Endothelial cell (in vitro differentiated cells): Measurements from ENCODE around the gene ZCWPW2. TPM values are rescaled to one million over a fixed set of nuclear protein-coding genes. Genes with fewer than 3 reads are reported as not detected.

Experiments
- DNase-seq: peaks from one replicate; pipeline ENCODE4 v3.0.0; 2021; ENCODE audit warnings: low spot score
- H3K27ac Mint-ChIP-seq: one replicate; pipeline ENCODE4 v1.8.0; 2021; ENCODE audit warnings: mixed read lengths, inconsistent platforms; ENCODE audit not compliant: unreplicated experiment
- H3K27me3 Mint-ChIP-seq: one replicate; pipeline ENCODE4 v1.8.0; 2021; ENCODE audit warnings: mild to moderate bottlenecking, moderate library complexity, mixed read lengths, inconsistent platforms; ENCODE audit not compliant: unreplicated experiment
- H3K36me3 Mint-ChIP-seq: one replicate; pipeline ENCODE4 v1.8.0; 2021; ENCODE audit warnings: mild to moderate bottlenecking, low read depth, mixed read lengths, inconsistent platforms; ENCODE audit not compliant: unreplicated experiment
- H3K4me1 Mint-ChIP-seq: one replicate; pipeline ENCODE4 v1.8.0; 2021; ENCODE audit warnings: mild to moderate bottlenecking, mixed read lengths, inconsistent platforms; ENCODE audit not compliant: unreplicated experiment
- H3K4me3 Mint-ChIP-seq: one replicate; pipeline ENCODE4 v1.8.0; 2021; ENCODE audit warnings: mild to moderate bottlenecking, mixed read lengths, inconsistent platforms; ENCODE audit not compliant: unreplicated experiment
- H3K9me3 Mint-ChIP-seq: one replicate; pipeline ENCODE4 v1.8.0; 2021; ENCODE audit warnings: mixed read lengths, inconsistent platforms; ENCODE audit not compliant: unreplicated experiment
- total RNA-seq: library from RNA; stranded (reverse); fragmentation: NEBNext Ultra II Directional; extraction: Animal tissue kit (Norgen Biotek cat#: 25700); gene quantifications from one replicate; pipeline ENCODE4 v1.2.1, GENCODE V29; 2021; ENCODE audit not compliant: unreplicated experiment
- TF ChIP-seq, protein P1 (sequence below): fragments of 200-600 bp; sonication (generic); IDR thresholded peaks from one replicate; pipeline ENCODE4 v1.5.0; 2021; ENCODE audit warnings: antibody characterized with exemption; ENCODE audit not compliant: unreplicated experiment

Gene ZCWPW2
- total RNA-seq, 1 donor from 2014 or later, result 0.80 TPM

DNA sequence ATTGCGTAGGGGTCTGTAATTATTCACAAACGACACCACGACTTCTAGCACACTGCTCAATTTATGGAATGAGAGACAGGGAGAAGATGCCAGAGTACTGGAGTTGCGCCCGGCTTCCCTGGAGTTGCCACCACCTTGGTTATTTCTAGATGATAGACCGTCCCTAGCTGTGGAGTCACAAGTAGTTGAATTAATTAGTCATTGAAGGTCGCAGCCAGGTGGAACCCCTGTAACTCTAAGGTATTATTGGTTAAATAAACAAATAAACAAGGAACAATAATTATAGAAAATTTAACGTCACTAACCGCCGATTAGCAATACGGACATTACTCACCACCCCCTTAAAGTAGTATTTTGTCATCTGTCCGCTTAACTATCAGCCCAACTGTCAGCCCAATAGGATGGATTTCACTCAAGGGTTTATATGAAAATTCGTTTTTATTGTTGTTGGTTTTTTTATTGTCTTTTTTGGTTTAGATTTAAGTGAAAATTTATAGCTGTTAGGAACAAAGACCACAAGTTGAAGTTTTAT is 1.0 kb downstream of the ZCWPW2 start:
- Mint-ChIP-seq H3K4me1 (peaks cover 19% of the 10 kb centered on the region), H3K4me3 (peak overlapping the region; percentile 97), H3K9me3 (no peaks in the 10 kb centered on the region), H3K36me3 (peaks cover 8% of the 10 kb centered on the region), H3K27ac (peak overlapping the region; percentile 99), H3K27me3 (peaks cover 4% of the 10 kb centered on the region)
- TF ChIP-seq, protein P1, sequence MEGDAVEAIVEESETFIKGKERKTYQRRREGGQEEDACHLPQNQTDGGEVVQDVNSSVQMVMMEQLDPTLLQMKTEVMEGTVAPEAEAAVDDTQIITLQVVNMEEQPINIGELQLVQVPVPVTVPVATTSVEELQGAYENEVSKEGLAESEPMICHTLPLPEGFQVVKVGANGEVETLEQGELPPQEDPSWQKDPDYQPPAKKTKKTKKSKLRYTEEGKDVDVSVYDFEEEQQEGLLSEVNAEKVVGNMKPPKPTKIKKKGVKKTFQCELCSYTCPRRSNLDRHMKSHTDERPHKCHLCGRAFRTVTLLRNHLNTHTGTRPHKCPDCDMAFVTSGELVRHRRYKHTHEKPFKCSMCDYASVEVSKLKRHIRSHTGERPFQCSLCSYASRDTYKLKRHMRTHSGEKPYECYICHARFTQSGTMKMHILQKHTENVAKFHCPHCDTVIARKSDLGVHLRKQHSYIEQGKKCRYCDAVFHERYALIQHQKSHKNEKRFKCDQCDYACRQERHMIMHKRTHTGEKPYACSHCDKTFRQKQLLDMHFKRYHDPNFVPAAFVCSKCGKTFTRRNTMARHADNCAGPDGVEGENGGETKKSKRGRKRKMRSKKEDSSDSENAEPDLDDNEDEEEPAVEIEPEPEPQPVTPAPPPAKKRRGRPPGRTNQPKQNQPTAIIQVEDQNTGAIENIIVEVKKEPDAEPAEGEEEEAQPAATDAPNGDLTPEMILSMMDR, result no peak
- DNase-seq, result no peak

DNA sequence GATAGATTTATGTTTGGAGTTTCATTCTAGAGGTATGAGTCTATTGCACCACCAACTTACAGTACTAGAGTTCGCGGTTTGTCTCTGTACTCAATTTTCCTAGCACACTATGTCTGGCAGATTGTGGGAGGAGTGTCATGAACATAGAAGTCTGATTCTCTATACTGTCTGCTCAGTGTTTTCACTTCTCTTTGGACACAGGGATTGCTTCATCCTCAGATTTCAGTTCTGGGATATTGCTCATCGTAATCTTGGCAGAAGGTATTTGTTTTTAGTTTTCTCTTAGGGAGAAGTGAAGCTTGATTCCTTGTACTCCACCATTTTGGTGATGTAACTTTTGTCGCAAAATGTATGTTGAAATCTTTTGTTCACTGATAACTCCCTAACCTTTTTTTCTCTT is 27.9 kb downstream of the ZCWPW2 start:
- DNase-seq, result no peak
- H3K4me1 Mint-ChIP-seq, result no peaks in the 10 kb centered on the region
- TF ChIP-seq, protein P1, result no peak

DNA sequence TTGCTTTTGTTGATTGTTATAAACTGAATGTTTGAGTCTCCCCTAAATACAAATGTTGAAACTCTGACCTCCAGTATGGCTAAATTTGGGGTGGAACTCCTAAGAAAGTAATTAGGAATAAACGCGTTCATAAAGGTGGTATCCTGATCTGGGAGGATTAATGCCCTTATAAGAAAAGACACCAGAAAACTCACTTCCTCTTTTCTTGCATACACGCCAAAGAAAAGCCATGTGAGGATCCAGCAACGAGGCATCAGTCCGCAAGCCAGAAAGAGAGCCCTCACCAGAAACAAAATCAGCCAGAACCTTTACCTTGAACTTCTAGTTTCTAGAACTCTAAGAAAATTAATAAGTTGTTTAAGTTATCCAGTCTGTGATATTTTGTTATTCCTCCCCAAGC is 37.5 kb downstream of the ZCWPW2 start:
- H3K36me3 Mint-ChIP-seq, result no peaks in the 10 kb centered on the region
- no peak overlapping the region for H3K27ac Mint-ChIP-seq
- no peak overlapping the region for H3K4me3 Mint-ChIP-seq
- no peak for DNase-seq
- no peaks in the 10 kb centered on the region for H3K9me3 Mint-ChIP-seq
- TF ChIP-seq, protein P1, result no peak
- H3K27me3 Mint-ChIP-seq, result no peaks in the 10 kb centered on the region
- H3K4me1 Mint-ChIP-seq, result no peaks in the 10 kb centered on the region

More for the DNA sequence above, 27.9 kb downstream of the ZCWPW2 start:
- Mint-ChIP-seq H3K27ac (no peak overlapping the region), H3K9me3 (no peaks in the 10 kb centered on the region), H3K27me3 (peaks cover 2% of the 10 kb centered on the region), H3K36me3 (no peaks in the 10 kb centered on the region), H3K4me3 (no peak overlapping the region)

DNA sequence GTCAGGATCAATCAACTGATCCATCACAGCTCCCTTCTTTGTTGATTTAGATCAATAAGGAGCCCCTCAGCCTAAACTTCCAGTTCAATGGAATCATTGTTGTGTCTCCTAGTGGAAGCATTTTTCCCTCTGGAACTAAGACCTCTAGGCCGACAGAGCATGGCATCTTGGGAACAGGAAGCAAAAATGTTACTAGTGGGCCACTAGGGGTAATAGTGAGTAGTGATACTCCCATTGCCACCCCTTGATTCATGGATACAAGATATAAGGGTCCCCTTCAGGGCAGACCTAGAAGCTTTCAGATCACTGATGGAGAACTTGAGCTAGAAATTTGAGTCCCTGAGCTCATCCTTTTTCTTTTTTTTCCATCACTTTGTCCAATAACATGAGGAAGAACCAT is 40.5 kb downstream of the ZCWPW2 start:
- H3K27me3 Mint-ChIP-seq, result no peaks in the 10 kb centered on the region
- no peaks in the 10 kb centered on the region for H3K36me3 Mint-ChIP-seq
- no peaks in the 10 kb centered on the region for H3K9me3 Mint-ChIP-seq
- no peak overlapping the region for H3K27ac Mint-ChIP-seq
- no peak for DNase-seq
- H3K4me3 Mint-ChIP-seq, result no peak overlapping the region
- no peaks in the 10 kb centered on the region for H3K4me1 Mint-ChIP-seq
- TF ChIP-seq, protein P1, result no peak

DNA sequence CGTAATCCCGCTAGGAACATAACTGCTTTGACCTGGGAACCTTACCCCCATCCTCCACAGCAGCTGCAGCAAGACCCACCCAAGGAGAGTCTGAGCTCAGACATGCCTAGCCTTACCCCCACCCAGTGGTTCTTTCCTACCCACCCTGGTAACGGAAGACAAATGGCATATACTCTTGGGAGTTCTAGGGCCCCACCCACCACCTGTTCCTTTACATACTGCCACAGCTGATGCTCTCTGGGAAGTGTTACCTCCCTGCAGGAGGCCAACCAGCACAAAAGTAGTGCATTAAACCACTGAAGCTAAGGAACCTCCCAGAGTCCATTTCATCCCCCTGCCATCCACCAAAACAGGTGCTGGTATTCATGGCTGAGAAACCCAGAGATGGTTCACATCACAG is 50.7 kb downstream of the ZCWPW2 start:
- TF ChIP-seq, protein P1, result no peak
- H3K36me3 Mint-ChIP-seq, result no peaks in the 10 kb centered on the region
- H3K27ac Mint-ChIP-seq, result no peak overlapping the region
- no peaks in the 10 kb centered on the region for H3K4me1 Mint-ChIP-seq
- DNase-seq, result no peak
- no peak overlapping the region for H3K4me3 Mint-ChIP-seq
- no peaks in the 10 kb centered on the region for H3K9me3 Mint-ChIP-seq
- no peaks in the 10 kb centered on the region for H3K27me3 Mint-ChIP-seq
